Astrocyte (in vitro differentiated cells and primary cell): ENCODE results near the gene GTPBP10. TPM values are rescaled to one million over a fixed set of nuclear protein-coding genes. Genes with fewer than 3 reads are reported as not detected.
A peak's percentile ranks its signal among the peaks of the same experiment; 100 is the strongest.

ENCODE experiments used
- DNase-seq: peaks from one replicate; pipeline ENCODE4 v3.0.0-alpha.2; 2010; ENCODE audit warnings: low read depth
- FAIRE-seq: peaks from 2 replicates; lab custom pipeline; 2011; peaks lifted over from hg19 to GRCh38; lab: Jason Lieb, UNC
- H2AFZ ChIP-seq: 2 replicates; pipeline ENCODE4 v1.6.0; 2012; ENCODE audit warnings: low read depth, low read length, inconsistent platforms
- H3K27ac ChIP-seq: 2 replicates; pipeline ENCODE4 v1.5.1; 2011; ENCODE audit warnings: low read depth, low read length, inconsistent platforms
- H3K27me3 ChIP-seq: 2 replicates; pipeline ENCODE4 v1.6.0; 2011; ENCODE audit warnings: low read length, inconsistent platforms; ENCODE audit not compliant: insufficient read depth
- H3K36me3 ChIP-seq: 2 replicates; pipeline ENCODE4 v1.5.1; 2011; ENCODE audit warnings: low read length, inconsistent platforms; ENCODE audit not compliant: insufficient read depth
- H3K4me1 ChIP-seq: 2 replicates; pipeline ENCODE4 v1.5.1; 2011; ENCODE audit warnings: low read length, inconsistent platforms; ENCODE audit not compliant: insufficient read depth
- H3K4me2 ChIP-seq: 2 replicates; pipeline ENCODE4 v1.6.0; 2012; ENCODE audit warnings: low read length, inconsistent platforms
- H3K4me3 ChIP-seq: 2 replicates; pipeline ENCODE4 v1.5.1; 2011; ENCODE audit warnings: low read depth, mild to moderate bottlenecking, low read length, inconsistent platforms; ENCODE audit not compliant: insufficient read depth
- H3K79me2 ChIP-seq: 2 replicates; pipeline ENCODE4 v1.6.0; 2012; ENCODE audit warnings: mild to moderate bottlenecking, low read length, inconsistent platforms; ENCODE audit not compliant: insufficient read depth
- H3K9ac ChIP-seq: 2 replicates; pipeline ENCODE4 v1.6.0; 2012; ENCODE audit warnings: mild to moderate bottlenecking, low read length, inconsistent platforms
- H3K9me3 ChIP-seq: 2 replicates; pipeline ENCODE4 v1.5.1; 2012; ENCODE audit warnings: low read depth, mild to moderate bottlenecking, low read length, inconsistent platforms; ENCODE audit not compliant: insufficient read depth
- H4K20me1 ChIP-seq: 2 replicates; pipeline ENCODE4 v1.6.0; 2012; ENCODE audit warnings: low read length, inconsistent platforms; ENCODE audit not compliant: insufficient read depth
- H3K27ac Mint-ChIP-seq: one replicate; pipeline ENCODE4 v1.8.0; 2021; ENCODE audit warnings: mild to moderate bottlenecking, mixed read lengths; ENCODE audit not compliant: unreplicated experiment
- H3K27me3 Mint-ChIP-seq: one replicate; pipeline ENCODE4 v1.8.0; 2021; ENCODE audit warnings: low read depth, mixed read lengths; ENCODE audit not compliant: unreplicated experiment
- H3K36me3 Mint-ChIP-seq: one replicate; pipeline ENCODE4 v1.8.0; 2021; ENCODE audit warnings: low read depth, mixed read lengths; ENCODE audit not compliant: unreplicated experiment
- H3K4me1 Mint-ChIP-seq: one replicate; pipeline ENCODE4 v1.8.0; 2021; ENCODE audit warnings: low read depth, mixed read lengths; ENCODE audit not compliant: unreplicated experiment
- H3K4me3 Mint-ChIP-seq: one replicate; pipeline ENCODE4 v1.8.0; 2021; ENCODE audit warnings: mild to moderate bottlenecking, moderate library complexity, mixed read lengths; ENCODE audit not compliant: unreplicated experiment
- H3K9me3 Mint-ChIP-seq: one replicate; pipeline ENCODE4 v1.8.0; 2021; ENCODE audit warnings: mild to moderate bottlenecking, mixed read lengths; ENCODE audit not compliant: unreplicated experiment
- EZH2 ChIP-seq: IDR thresholded peaks from 2 replicates; pipeline ENCODE4 v1.6.1; 2012; ENCODE audit warnings: mild to moderate bottlenecking, low read length, inconsistent platforms; ENCODE audit not compliant: insufficient read depth
- total RNA-seq: library from RNA; stranded (reverse); gene quantifications from 2 replicates; pipeline ENCODE4 v1.2.1, GENCODE V29; 2021
- TF ChIP-seq, protein P1 (sequence below): IDR thresholded peaks from 2 replicates; pipeline ENCODE4 v1.5.1; 2011; ENCODE audit warnings: low read depth, mild to moderate bottlenecking, inconsistent platforms, low read length, moderate library complexity; ENCODE audit not compliant: insufficient read depth

Gene GTPBP10
- total RNA-seq, 1 donor from 2014 or later, result 18.9 TPM

- Histone ChIP-seq H3K4me2 (no peak overlapping the region), H4K20me1 (peaks cover 23% of the 10 kb centered on the region), H3K79me2 (peaks cover 35% of the 10 kb centered on the region), H3K9ac (no peak overlapping the region), H3K4me1 (peaks cover 3% of the 10 kb centered on the region), H3K27ac (no peak overlapping the region), H3K27me3 (no peaks in the 10 kb centered on the region), H2AFZ (no peak overlapping the region), H3K4me3 (no peak overlapping the region), H3K9me3 (no peaks in the 10 kb centered on the region), H3K36me3 (peaks cover 19% of the 10 kb centered on the region)
- no peak for DNase-seq
- no peak for TF ChIP-seq EZH2
- TF ChIP-seq, protein P1, sequence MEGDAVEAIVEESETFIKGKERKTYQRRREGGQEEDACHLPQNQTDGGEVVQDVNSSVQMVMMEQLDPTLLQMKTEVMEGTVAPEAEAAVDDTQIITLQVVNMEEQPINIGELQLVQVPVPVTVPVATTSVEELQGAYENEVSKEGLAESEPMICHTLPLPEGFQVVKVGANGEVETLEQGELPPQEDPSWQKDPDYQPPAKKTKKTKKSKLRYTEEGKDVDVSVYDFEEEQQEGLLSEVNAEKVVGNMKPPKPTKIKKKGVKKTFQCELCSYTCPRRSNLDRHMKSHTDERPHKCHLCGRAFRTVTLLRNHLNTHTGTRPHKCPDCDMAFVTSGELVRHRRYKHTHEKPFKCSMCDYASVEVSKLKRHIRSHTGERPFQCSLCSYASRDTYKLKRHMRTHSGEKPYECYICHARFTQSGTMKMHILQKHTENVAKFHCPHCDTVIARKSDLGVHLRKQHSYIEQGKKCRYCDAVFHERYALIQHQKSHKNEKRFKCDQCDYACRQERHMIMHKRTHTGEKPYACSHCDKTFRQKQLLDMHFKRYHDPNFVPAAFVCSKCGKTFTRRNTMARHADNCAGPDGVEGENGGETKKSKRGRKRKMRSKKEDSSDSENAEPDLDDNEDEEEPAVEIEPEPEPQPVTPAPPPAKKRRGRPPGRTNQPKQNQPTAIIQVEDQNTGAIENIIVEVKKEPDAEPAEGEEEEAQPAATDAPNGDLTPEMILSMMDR, result no peak
- H3K9me3 Mint-ChIP-seq, result no peaks in the 10 kb centered on the region
- H3K4me3 Mint-ChIP-seq, result no peak overlapping the region
- H3K27ac Mint-ChIP-seq, result no peak overlapping the region
- H3K4me1 Mint-ChIP-seq, result peaks cover 2% of the 10 kb centered on the region
- H3K27me3 Mint-ChIP-seq, result no peaks in the 10 kb centered on the region
- FAIRE-seq, result no peak
- peaks cover 9% of the 10 kb centered on the region for H3K36me3 Mint-ChIP-seq
Measured at GRCh38 chr7:90407484-90407821, 60.9 kb downstream of the GTPBP10 start.

DNA sequence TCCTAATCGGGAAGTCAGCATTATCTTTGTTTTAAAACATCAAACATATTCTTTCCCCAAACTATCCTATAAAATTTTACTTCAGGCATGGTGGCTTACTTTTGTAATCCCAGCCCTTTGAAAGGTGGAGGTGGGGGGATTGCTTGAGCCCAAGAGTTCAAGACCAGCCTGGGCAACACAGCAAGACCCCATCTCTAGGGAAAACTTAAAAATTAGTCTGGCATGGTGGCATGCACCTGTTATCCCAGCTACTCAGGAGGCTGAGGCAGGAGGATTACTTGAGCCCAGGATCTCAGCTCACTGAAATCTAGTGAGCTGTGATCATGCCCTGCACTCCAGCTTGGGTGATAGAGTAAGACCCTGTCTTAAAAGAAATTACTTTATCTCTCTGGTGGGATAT is 61.6 kb downstream of the GTPBP10 start:
- H3K4me3 Mint-ChIP-seq, result no peak overlapping the region
- H3K4me1 Mint-ChIP-seq, result no peaks in the 10 kb centered on the region
- Histone ChIP-seq H3K36me3 (peaks cover 23% of the 10 kb centered on the region), H3K4me3 (no peak overlapping the region), H3K9me3 (no peaks in the 10 kb centered on the region), H3K4me1 (peaks cover 3% of the 10 kb centered on the region), H3K9ac (no peak overlapping the region), H3K27ac (no peak overlapping the region), H4K20me1 (peaks cover 30% of the 10 kb centered on the region), H3K27me3 (no peaks in the 10 kb centered on the region), H3K79me2 (peaks cover 42% of the 10 kb centered on the region), H2AFZ (no peak overlapping the region), H3K4me2 (no peak overlapping the region)
- no peak for FAIRE-seq
- no peaks in the 10 kb centered on the region for H3K27me3 Mint-ChIP-seq
- no peaks in the 10 kb centered on the region for H3K9me3 Mint-ChIP-seq
- peaks cover 14% of the 10 kb centered on the region for H3K36me3 Mint-ChIP-seq
- TF ChIP-seq, protein P1, result no peak
- TF ChIP-seq EZH2, result no peak
- DNase-seq, result no peak
- no peak overlapping the region for H3K27ac Mint-ChIP-seq

- DNase-seq, result peak; percentile 14
- Histone ChIP-seq H3K4me2 (no peak overlapping the region), H4K20me1 (peaks cover 38% of the 10 kb centered on the region), H3K27ac (no peak overlapping the region), H3K9ac (no peak overlapping the region), H3K9me3 (no peaks in the 10 kb centered on the region), H3K4me3 (no peak overlapping the region), H2AFZ (no peak overlapping the region), H3K4me1 (no peaks in the 10 kb centered on the region), H3K27me3 (no peaks in the 10 kb centered on the region), H3K36me3 (peaks cover 31% of the 10 kb centered on the region), H3K79me2 (peaks cover 36% of the 10 kb centered on the region)
- FAIRE-seq, result no peak
- Mint-ChIP-seq H3K9me3 (no peaks in the 10 kb centered on the region), H3K27ac (no peak overlapping the region), H3K27me3 (no peaks in the 10 kb centered on the region), H3K4me1 (no peaks in the 10 kb centered on the region), H3K4me3 (no peak overlapping the region), H3K36me3 (peaks cover 14% of the 10 kb centered on the region)
- TF ChIP-seq, protein P1, result no peak
- TF ChIP-seq EZH2, result no peak
Measured at GRCh38 chr7:90409667-90410066, 63.2 kb downstream of the GTPBP10 start.
